ENCODE measurements around the gene PIK3CA.

PIK3CA gene

DNA sequence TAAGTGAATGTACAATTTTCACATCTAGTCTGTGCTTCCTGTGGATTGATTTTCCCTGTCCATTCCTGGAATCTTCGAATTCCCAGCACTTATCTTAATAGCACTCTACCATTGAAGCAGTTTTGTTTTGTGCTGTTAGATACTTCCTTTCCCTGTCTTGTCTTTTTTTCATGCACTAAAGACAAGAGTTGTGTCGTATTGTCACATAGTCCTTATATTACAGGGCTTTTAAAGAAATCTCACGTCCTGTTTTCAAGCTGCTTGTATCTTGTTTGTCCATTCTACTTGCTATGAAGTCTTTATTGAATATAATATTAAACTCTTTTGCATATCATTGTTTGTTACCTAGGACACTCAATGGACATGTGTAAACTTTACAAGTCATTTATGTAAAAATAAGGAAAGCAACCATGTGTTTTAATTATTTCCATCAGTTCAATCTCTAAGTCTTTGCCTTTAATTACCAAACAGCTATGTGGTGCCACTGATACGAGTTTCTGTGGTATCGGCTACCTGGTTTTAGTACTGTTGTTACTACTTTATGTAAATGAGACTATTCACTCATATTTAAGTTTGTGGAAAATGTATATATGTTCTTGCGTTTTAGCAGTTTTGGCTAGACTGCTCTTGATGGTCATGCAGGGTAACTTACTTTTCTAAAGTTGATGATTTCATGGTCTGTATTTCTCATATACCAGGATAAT is 10.3 kb downstream of the PIK3CA start:
- DNase-seq = no peak

- no peak for DNase-seq
Measured at GRCh38 chr3:179163503-179163902, 15.3 kb downstream of the PIK3CA start.

DNA sequence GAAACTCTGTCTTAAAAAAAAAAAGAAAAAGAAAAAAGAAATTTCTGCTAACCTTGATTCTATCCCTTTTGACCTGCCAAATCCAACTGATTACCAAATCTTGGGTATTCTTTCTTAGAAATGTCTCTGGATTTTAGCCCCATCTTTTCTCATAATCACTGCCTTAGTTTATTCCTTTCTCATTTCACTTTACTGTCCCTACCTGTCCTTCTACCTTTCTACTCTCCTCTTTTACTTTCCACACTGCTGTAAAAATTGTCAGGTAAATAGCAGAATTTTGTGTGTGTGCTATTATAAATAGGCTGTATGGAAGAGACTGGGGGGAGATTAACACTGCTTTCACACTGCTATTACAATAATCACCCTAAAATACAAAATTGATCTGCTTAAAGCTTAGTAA is 16.7 kb downstream of the PIK3CA start:
- no peak for DNase-seq

DNA sequence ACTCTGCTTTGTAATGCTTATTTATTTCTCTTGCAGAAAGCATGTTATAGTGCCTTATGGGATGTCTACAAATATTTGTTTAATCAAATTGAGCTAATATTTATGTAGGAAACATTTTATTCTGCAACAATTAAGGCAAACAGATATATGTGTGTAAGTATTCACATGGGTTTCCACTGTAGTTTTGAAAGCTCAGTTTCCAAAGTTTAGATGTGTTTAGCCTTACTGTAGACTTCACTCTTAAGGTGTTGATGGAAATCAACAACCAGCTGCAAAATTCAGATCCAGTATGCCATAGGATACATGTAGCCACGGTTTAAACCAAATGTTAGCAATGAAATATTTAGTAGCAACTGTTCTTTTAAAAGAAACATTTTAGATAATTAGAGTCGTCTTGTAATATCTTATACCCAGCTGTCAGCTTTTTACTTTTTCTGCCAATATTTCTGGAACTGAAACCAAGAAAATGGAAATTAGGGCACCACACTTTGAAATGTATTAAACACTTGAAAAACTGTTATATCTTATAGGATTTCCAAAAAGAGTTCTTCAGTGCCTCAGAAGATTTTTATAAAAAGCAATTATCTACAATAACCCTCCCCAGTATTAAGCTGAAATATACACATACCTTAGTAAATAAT is 18.5 kb downstream of the PIK3CA start:
- no peak for DNase-seq

DNA sequence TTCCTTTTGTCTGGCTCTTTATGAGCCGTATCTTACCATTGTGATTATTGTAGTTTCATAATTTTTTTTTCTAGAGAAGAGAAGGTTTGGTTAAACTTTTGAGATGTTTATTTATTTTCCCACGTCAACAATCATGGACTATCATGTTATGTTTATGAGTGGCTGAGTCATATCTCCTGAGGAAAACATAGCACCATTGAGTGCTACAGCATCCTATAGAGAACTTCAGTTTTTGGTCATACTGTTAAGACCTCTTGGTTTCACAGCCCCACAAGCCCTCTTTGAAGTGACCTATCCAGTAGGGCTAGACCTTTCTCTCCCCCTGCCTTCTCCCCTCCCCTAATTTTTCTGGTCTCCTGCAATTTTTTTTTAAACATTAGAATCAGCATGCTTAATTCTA is 20.8 kb downstream of the PIK3CA start:
- DNase-seq = no peak

DNA sequence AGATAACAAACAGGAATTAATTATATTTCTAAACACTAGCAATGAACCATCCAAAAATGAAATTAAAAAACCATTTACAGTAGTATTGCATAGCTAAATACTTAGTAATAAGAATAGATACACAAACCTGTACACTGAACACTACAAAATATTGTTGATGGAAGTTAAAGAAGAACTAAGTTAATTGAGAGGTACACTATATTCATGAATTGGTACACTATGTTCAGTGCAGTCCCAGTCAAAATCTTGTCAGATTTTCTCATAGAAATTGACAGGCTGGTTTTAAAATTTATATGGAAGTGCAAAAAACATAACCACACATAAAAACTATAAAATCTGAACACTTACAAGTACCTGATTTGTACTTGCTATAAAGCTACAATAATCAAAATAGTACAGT is 24.4 kb downstream of the PIK3CA start:
- DNase-seq = no peak

DNA sequence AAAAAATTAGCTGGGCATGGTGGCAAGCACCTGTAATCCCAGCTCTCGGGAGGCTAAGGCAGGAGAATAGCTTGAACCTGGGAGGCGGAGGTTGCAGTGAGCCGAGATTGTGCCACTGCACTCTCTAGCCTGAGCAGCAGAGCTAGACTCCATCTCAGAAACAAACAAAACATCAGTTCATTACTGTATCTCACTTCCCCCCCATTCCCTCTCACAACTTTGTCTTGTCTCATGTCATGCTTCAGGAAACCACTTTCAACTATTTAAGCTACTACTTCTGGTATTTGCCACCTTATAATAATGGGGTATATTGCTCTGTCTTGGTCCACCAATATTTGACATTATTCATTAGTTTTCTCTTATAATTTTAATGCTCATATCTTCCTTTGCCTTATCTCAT is 26.2 kb downstream of the PIK3CA start:
- DNase-seq = no peak

- no peak for DNase-seq
Measured at GRCh38 chr3:179174898-179175297, 26.7 kb downstream of the PIK3CA start.

- DNase-seq = no peak
Measured at GRCh38 chr3:179175358-179175757, 27.2 kb downstream of the PIK3CA start.

DNA sequence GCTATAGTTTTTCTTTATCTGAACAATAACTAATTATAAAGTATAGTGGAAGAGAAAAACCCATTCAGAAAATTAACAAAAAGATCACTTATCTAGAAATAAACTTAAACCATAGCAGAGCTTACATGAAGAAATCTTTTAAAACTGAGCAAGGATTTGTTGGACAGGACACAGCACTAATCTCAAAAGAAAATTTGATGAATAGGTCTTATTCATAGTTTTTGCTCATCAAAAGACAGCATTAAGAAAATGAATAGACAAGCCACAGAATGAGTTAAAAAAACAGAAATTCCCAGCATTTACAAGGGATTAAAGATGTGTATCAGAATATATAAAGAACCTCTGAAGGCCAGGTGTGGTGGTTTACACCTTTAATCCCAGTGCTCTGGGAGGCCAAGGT is 29.5 kb downstream of the PIK3CA start:
- DNase-seq = no peak

DNA sequence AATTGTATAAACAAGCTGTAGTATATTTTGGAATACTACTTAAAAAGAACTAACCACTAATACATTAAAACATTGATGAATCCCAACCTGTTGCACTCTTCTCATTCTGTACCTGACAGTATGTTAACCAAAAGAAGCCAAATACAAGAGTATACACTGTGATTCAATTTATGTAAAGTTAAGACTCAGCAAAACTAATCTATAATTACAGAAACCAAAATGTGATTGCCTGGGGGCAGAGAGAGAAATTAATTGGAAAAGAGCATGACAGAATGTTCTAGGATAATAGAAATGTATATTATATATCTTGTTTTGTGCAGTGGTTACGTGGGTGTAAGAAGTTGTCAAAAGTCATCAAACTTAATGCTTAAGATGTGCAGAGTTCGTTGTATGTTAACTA is 31.1 kb downstream of the PIK3CA start:
- DNase-seq = no peak

DNA sequence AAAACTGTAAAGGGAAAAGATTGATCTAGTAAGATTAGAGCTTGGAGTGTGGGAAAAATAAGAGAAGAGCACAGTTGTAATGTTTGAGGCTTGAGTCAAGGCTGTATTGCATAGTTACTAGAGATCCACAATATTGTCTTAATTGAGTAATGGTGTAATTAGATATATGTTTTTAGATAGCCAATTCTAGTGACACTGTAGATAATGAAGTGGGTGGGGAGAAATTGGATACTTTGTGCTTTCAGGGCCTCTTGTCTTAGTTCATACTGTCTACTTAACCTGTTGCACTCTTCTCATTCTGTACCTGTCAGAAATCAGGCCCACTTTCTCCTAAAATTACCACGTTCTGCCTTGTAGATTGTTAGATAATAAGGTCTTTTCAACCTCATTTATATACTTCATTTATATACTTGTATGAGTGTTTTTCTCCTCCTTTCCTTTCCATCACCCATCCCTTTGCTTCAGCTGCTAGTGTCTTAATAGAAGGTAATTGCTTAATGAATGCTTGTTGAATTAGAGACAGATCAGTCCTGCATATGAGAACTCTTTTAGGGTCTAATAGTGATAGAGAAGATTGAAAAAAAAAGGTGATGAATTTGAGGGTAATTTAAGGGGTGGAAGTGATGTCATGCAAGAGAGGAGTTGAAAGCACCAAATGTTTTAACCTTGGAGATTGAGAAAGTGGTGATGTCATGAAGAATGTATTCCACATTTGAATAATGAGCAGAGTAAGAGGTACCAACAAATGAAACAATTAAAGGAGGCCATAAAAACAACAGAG is 32.0 kb downstream of the PIK3CA start:
- no peak for DNase-seq

DNA sequence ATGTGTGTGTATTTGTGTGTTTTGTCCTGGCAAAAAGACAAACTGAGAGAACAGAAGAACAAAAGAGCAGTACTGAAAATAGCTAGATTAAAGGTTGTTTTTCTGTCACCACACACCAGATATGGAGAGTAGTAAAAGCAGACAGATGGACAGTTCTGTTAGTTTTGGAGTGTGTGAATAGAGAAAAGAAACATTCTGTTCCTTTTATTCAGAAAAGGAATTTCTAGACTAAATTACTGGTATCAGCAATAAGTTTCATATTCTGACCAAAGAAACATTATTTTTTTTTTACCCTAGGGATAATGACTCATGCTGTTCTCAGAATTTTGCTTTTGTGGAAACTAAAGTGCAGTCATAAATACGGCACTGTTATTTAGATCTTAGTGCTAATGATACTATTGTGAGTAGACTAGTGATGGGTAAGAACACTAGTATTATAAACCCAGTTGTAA is 32.9 kb downstream of the PIK3CA start:
- DNase-seq = no peak

DNA sequence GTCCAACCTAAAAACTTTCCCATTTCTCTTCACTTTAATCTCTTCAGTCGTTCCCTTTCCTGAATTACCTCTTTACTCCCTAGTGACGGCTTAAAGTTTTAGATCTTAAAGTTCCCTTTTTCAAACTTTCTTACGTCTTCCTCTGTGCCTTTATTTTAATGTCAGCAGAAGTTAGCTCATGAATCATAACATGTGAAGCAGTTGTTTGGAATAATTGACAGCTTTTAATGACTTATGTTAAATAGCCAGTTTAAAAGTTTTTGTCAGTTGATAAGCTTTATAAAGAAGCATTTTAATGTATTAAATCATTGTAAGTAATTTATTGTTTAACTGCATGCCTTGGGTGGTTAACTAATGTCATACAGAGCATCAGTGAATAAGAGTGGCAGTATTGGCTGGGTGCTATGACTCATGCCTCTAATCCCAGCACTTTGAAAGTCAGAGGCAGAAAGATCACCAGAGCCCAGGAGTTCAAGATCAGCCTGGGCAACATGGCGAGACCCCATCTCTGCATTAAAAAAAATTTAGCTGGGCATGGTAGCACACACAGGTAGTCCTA is 33.9 kb downstream of the PIK3CA start:
- no peak for DNase-seq

- DNase-seq = no peak
Measured at GRCh38 chr3:179182902-179183301, 34.7 kb downstream of the PIK3CA start.

DNA sequence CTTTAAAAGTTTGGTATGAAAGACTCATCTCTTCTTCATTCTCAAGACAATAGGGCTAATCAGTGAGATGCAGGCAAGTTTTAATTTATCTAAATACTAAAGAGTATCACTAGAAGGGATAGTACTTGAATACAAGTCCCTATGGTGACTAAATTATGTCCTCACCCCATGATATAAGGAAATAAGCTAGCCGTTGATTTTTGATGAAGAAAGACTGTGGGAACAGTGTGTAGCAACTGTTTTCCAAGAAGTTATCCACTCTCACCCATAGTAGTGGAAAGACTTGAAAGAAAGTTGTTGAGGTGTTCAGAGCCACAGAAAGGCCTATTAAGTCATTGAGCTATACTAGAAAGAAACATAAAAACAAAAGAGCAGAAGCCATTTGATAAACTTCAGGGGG is 36.7 kb downstream of the PIK3CA start:
- DNase-seq = no peak

- no peak for DNase-seq
Measured at GRCh38 chr3:179186426-179186825, 38.3 kb downstream of the PIK3CA start.

DNA sequence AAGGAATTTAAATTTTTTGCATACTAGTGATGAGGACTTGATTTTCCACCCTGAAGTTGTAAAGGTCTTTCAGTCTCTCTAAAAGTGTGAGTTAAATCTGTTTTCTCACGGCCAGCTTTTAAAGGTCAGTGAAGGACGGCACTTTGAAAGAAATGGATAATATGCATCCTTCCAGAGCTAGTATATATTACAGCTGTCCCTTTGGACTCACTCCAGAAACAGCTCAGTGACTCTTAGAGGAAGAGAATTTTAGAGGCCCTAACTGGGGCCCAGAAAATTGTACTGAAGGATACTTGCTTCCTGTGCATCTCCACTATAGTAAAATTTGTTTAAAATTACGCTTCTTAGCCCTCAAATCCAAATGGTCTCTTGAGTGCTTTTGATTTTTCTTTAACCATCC is 41.6 kb downstream of the PIK3CA start:
- DNase-seq = no peak

DNA sequence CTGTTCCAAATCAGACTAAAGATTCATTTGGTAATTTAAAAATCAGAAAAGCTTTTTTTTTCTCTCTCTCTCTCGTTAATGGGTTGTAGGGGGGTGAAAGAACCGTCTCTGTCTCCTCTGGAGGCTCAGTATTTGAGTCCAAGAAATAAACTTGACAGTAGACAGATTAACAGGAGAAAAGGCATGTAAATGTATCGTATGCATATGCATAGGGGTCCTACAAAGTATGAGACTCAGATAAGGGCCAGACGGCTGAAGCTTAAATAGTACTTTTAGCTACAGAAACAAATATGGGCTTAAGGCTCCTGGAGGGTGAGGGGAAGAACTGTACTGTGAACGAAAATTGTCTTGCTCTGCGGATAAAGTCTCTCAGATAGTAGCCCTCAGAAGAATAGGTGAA is 42.4 kb downstream of the PIK3CA start:
- no peak for DNase-seq

DNA sequence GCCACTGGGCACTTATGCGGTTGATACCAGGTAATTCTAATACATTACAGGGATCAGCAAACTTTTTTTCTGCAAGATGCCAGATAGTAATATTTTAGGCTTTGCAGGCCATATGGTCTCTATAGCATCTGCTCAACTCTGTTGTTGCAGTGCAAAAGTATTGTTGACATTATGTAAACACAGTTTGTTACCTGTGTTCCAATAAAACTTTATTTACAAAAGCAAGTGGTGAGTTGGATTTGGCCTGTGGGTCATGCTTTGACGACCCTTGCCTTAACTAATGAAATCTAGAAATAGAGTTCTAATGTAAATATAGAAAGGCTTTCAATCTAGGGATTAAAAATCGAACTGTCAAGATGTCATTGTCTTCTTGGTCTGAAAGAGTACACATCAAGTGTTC is 44.4 kb downstream of the PIK3CA start:
- no peak for DNase-seq

DNA sequence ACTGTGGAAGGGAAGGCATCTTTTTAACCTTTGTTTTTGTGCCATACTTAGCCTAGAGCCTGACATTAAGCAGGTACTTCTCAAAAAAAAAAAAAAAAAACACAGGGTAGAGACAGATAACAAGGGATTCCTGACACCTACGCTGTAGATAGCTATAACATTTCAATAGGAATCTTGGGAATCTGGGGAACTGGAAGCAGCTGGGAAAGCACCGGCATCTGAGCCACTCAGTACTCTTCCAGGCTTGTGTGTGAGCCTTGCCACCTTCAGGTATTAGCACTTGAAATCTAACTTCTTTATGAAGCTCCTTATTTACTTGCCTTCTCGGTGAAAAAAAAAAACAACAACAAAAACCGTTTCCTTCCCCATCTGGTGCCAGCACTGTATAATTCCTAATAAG is 46.8 kb downstream of the PIK3CA start:
- DNase-seq = no peak

GRCh38 chr3:179196098-179196497 is 47.9 kb downstream of the PIK3CA start:
- DNase-seq = no peak

DNA sequence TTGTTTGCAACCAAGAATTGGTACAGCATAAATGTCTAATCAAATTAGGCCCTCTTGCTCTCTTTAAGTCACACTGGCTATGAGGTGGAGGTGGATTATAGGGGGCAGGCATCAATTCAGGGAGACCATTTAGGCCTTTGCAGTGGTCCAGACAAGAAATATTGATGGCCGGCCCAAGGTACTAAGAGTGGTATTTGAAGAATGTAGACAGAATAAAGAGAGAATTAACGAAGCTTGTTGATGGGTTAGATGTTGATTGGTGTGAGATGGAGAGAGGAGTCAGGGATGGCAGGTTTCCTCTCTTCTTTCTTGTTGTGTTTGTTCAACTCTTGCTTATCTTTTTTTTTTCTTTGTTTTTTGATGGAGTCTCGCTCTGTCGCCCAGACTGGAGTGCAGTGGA is 48.5 kb downstream of the PIK3CA start:
- DNase-seq = no peak

GRCh38 chr3:179200790-179201189 is 52.6 kb downstream of the PIK3CA start:
- no peak for DNase-seq

Measured in activated CD4-positive, CD25-positive, alpha-beta regulatory T cell treated with anti-CD3 and anti-CD28 coated beads, Interleukin-2, amount 50 U/mL, for 72 hours (primary cell).